Stimulated activated CD4-positive, alpha-beta T cell treated with anti-CD3 and anti-CD28 coated beads, Interleukin-12 subunit alpha, Interleukin-12 subunit beta, amount 100 ng/mL, for 48 hours (primary cell): ENCODE results near the gene SSB.
"Not testable (repeated sequence)": the region's sequence is repeated elsewhere in the genome, so short reads cannot be mapped to it uniquely, and the experiment has no call there.

ENCODE experiments used
- DNase-seq, 3 donors: peaks; one replicate each; pipeline ENCODE4 v3.0.0-alpha.2; 2020; ENCODE audit warnings: low read depth in 2 of 3, low spot score in 1 of 3

Gene SSB

DNA sequence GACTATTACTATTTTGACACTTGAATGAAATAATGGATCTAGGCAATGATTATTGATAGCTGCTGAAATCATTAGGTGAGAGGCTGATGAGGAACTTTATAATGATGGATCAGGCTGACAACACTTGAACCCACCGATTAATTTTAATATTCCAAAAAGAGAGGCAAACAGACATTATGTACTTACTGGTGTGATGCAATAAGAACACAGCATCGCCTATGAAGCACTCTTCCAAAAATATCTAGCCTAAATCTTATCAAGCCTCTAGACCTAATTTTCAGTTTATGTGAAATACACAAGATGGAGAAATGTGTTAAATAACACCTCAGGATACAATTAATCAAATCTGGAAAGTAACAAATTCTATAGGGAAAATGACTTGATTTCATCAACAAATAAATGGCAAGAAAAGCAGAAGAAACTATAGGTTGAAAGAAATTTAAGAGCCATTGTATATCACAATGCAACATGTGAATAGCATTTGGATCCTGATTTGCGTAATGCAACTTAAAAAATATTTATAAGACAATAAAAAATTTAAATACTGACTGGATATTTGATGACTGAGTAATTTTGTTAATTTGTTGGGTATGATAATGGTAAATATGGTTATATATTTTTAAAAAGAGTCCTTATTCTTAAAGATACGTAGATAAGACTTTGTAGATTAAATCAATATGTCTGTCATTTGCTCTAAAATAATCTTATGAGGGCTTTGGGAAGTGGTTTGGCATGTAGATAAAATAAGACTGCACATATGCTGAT, 17.2 kb upstream of the SSB start:
- no peak for DNase-seq

DNA sequence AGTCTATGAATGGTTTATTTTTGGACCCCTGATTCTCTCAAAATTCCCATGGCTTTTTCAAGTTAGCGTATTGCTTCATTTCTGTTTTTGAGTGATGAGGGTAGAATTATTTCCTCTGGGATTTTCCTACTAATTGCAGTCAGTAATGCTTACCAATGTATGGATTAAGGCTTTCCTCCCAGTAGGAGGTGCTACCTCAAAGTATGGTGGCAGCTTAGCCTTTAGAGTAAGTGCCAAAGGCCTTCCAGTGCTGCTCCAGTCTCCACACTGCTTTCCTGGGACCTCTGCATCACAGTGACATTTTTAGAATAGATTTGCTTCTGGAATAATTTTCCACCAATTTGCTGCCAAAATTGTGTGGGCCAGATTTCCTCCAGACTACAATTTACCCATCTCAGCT, 16.2 kb upstream of the SSB start:
- DNase-seq = no peak

DNA sequence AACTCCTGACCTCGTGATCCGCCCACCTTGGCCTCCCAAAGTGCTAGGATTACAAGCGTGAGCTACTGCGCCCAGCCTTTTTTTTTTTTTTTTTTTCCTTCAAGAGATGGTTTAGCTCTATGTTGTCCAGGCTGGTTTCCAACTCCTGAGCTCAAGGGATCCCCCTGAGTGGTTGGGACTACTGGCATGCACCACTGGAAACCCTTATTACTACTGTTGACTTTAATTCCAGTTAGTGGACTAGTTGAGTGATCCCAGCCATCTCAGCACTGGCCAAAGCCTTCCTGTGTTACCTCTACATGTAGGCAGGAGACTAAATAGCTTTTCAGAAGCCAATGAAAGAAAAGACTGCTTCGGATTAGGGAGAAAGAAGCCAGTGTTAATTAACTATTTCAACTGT, 8.1 kb upstream of the SSB start:
- DNase-seq = no peak

DNA sequence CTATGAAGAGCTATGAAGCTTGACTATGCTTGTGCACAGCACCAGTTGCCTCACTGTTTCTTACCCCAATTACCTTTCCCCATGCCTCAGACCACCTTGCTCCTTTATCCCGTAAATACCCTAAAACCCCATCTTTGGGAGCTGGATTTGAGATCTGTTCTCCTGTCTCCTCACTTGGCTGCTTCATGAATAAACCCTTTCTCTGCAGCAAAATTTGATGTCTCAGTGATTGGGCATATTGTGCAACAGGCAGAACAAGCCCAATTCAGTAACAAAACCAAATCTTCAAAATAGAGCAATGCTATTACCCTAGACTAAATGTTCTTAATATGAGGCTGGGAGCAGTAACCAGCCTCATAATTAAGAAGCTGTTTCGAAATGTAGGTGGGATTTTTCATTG, 3.5 kb upstream of the SSB start:
- no peak for DNase-seq

DNA sequence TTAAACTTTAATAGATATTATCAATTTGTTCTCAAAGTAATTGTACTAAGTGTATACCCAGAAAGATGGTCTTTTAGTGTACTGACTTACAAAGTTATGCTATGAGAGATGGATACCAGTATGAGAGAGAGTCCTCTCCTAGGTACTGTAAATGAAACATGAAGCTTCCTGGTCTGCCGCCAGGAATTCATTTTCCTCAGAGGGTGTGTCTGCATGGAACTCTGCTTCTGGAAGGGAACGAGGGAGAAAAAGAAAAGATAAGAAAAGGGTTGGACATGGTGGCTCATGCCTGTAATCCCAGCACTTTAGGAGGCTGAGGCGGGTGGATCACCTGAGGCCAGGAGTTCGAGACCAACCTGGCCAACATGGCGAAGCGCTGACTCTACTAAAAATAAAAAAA, 2.2 kb upstream of the SSB start:
- DNase-seq = no peak

DNA sequence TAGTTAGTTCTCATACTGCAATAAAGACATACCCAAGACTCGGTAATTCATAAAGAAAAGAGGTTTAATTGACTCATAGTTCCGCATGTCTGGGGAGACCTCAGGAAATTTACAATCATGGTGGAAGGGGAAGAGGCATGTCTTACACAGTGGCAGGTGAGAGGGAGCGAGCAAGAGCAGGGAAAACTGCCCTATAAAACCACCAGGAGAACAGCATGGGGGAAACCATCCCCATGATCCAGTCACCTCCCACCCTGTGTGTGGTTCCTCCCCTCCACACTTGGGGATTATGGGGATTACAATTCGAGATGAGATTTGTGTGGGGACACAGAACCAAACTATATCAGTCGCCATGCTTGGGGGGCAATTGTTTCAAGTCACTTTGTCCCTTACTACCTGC, 1.1 kb upstream of the SSB start:
- no peak for DNase-seq

DNA sequence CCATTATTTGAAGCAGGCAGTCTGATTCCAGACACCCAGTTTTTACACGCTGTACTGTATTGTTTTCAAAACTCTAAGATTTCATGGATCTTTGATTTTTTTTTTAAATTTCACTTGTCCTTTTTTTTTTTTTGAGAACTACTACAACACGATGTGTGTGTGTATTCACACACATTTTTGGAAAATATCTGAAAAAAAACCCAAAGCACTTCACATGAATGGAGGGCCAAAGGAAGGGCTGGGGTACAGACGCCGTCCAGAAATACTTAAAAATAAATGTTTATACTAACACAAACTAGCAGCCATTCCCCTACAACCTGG, 314 bp upstream of the SSB start:
- no peak for DNase-seq

DNA sequence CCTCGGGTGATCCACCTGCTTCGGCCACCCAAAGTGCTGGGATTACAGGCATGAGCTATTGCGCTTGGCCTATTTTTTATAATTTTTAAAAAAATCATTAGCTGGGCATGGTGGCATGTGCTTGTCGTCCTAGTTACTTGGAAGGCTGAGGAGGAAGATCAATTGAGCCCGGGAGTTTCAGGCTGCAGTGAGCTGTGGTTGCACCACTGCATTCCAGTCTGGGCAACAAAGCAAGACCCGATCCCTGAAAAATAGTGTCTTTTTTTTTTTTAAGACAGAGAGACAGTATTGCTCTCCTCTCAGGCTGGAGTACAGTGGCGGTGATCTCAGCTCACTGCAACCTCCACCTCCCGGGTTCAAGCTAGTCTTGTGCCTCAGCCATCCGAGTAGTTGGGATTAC, 4.8 kb downstream of the SSB start:
- DNase-seq = no peak

DNA sequence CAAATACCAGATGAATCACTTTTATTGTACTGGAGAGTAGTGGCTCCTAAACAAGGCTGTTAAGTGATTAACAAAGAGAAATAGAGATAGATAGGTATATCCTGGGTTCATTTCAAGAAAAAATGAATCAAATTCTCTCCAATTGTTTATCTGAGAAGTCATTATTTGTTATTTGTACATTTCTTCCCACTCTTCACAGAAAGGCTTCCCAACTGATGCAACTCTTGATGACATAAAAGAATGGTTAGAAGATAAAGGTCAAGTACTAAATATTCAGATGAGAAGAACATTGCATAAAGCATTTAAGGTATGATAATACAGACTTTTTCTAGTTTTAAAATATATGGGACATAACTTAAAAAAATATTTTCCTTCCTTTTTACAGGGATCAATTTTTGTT, 7.9 kb downstream of the SSB start:
- DNase-seq = no peak

DNA sequence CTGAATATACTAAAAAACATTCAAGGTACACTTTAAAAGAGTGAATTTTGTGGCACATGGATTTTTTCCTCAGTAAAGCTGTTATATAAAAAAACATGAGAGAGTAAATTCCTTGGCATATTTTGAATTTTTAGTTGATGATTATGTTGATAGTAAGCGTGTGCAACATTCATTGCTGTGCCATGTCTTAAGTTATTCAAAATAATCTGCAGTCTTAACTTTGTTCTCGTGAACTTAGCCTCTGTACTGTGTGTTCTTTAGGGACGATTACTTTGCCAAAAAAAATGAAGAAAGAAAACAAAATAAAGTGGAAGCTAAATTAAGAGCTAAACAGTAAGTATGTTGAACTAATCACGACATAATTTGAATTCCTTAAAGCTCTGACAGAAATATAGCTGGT, 9.6 kb downstream of the SSB start:
- no peak for DNase-seq

DNA sequence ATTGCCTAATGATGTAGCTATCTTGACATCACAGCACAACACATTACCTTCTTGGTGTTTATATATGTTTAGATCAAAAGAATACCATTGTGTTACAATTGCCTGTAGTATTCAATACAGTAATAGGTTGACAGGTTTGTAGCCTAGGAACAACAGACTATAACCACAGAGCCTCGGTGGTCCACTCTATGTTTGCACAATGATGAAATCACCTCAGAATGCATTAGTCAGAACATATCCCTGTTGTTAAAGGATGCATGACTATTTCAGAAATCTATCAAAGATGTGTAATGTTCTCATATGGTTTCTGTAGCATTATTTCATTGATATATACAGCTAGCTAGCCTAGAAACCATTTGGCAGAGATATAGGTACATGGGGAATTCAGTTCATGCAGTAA, 17.2 kb downstream of the SSB start:
- DNase-seq = no peak

DNA sequence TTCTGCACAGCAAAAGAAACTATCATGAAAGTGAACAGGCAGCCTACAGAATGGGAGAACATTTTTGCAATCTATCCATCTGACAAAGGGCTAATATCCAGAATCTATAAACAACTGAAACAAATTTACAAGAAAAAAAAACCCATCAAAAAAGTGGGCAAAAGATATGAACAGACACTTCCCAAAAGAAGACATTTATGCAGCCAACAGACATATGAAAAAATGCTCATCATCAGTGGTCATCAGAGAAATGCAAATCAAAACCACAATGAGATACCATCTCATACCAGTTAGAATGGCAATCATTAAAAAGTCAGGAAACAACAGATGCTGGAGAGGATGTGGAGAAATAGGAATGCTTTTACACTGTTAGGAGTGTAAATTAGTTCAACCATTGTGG, 18.3 kb downstream of the SSB start:
- DNase-seq = not testable (repeated sequence)

DNA sequence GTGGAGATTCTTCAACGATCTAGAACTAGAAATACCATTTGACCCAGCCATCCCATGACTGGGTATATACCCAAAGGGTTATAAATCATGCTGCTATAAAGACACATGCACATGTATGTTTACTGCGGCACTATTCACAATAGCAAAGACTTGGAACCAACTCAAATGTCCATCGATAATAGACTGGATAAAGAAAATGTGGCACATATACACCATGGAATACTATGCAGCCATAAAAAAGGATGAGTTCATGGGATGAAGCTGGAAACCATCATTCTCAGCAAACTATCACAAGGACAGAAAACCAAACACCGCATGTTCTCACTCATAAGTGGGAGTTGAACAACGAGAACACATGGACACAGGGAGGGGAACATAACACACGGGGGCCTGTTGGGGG, 18.7 kb downstream of the SSB start:
- not testable (repeated sequence) for DNase-seq

DNA sequence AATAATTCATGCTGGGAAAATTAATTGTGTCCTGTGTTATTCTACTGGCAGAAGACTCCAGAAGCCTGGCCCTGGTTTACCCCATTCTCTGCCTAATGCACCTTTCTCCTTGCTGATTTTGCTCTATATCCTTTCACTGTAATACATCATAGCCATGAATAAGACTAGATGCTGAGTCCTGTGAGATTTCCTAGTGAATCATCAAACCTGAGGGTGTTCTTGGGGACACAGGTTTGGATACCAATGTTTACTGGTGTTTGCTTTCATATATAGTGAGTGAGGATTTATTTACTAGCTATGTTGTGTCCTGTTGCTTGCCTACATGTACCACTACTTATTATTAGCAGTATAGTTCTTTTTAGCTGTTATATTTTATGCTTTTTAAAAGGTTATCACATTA, 19.6 kb downstream of the SSB start:
- DNase-seq = no peak

DNA sequence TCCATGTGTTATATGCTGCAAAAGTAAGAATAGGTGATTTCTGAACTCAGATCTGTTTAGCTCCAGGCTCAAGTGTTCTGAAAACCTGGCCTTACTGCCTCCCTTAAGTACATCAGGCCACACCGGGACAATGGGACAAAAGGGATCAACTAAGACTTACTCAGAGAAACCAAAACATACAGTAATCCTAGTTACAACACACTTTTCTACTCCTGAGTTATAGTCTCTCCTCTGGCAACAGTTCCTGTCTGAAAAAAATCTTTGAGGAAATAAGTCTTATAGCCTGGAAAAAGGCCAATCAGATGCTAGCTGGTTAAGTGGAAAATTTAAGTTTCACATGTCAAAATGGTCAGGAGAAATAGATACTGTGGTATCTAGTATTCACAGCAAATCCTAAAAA, 20.4 kb downstream of the SSB start:
- no peak for DNase-seq

DNA sequence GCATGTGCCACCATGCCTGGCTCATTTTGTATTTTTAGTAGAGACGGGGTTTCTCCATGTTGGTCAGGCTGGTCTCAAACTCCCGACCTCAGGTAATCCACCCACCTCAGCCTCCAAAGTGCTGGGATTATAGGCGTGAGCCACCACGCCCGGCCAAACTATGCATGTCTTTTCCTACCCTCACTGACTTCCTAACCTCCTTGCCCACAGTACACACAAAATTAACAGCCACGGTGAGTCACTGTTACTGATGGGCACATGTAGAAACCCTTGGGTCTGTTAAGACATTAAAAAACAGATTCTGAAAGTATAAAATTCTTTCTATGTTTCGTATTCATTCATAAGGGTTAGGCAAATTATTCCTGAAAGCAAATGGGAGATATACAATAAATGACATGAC, 21.4 kb downstream of the SSB start:
- DNase-seq = not testable (repeated sequence)

DNA sequence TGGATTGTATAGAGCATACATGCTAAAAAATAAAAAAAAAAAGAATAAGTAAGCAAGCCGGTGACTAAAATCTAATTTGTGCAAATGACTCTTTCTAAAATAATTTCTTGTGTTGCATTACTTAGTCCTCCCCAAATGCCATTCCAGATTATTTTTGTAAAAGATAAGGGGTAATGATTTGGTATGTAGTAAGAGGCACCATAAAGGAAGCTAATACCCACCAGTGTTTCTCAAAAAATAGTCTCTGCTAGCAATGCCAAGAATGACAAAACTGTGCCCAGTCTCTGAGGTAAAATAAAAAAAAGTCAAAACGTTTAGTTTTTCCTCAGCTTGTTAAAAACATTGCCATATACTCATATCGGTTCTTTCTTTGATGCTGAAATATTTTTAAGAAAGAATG, 23.4 kb downstream of the SSB start:
- DNase-seq = no peak

DNA sequence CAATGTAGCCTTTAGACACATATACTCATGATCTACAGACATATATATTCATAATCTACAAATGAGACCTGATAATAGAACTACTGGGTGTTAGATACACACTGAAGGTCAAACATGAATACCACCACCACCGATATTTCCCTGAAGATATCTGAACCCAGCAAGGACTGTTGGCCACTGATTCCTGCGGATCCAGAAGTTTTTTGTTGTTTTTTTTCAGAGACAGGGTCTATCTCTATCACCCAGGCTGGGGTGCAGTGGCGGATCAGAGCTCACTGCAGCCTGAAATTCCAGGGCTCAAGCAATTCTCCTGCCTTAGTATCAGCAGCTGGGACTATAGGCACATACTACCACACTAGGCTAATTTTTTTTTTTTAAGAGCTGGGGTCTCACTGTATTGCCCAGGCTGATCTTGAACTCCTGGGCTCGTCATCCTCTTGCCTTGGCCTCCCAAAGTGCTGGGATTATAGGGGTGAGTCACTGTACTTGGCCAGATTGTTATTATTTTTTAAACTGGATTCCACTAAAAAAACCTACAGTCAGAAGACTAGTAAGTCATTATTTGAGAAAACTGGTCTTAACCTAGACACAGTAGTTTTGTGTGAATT, 24.2 kb downstream of the SSB start:
- no peak for DNase-seq

DNA sequence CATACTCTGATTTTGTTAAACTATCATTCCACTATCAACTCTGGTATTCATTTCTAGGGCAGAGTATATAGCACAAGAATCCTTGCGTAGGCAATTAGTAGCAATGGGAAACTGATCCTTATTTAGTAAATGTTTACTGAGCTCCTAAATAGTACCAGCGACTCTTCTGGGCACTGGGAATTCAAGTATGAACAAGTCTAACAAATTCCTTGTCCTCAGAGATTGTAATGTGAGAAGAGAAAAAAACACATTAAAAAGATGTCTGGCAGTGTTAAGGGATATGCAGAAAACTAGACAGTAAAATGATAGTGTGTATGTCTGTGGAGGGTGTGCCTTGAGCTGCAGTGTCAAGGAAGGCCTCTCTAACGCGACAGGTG, 25.3 kb downstream of the SSB start:
- DNase-seq = no peak

DNA sequence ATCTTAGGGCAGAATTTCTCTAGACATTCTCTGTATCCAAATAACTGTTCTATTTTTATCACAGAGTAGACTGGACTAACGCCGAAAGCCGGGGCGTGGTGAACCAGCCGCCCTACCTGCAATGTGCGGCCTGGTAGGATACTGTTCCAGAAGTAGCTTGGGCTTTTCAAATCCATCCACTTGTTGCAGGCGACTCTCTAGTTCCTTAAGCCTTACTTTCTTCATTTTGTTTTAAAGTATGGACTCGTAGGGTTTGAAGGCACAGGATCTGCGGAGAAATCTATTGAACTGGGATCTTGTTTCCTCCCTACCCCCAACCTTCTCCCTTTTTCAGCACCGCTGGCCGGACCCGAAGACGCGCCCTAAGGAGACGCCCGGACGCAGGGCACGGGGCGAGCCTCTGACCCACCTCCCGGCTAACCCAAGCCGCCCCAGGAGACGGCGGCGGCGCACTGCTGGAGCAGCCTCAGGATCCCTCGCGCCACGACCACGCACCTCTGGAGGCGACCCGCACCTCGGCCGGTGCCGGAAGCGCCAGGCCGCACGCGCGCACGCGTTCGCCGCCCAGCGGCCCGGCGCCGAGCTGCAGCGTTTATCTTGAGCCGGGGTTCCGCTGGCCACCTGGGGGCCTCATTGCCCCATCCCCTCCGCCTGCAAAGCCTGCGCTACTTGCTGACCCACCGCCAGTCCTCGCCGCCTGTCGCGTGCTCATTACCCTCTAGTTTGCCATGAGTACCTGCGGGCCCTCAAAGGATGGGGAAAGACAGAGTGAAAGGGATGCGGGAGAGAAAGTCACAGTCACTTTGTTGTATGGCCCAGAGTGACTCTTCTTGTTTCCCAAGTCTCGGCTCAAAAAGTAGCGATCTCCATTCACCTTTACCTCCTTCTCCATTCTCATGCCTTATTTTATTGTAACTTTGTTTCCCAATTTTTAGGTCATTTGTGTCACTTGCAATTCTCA, 26.0 kb downstream of the SSB start, which contains the start of gene METTL5:
TSS of gene METTL5 (minus strand) at position 533 of the 961 bp plus-strand sequence. CDS start at position 225, 308 bp downstream.
- DNase-seq = peak; percentile 55 to 73 (median 69)

DNA sequence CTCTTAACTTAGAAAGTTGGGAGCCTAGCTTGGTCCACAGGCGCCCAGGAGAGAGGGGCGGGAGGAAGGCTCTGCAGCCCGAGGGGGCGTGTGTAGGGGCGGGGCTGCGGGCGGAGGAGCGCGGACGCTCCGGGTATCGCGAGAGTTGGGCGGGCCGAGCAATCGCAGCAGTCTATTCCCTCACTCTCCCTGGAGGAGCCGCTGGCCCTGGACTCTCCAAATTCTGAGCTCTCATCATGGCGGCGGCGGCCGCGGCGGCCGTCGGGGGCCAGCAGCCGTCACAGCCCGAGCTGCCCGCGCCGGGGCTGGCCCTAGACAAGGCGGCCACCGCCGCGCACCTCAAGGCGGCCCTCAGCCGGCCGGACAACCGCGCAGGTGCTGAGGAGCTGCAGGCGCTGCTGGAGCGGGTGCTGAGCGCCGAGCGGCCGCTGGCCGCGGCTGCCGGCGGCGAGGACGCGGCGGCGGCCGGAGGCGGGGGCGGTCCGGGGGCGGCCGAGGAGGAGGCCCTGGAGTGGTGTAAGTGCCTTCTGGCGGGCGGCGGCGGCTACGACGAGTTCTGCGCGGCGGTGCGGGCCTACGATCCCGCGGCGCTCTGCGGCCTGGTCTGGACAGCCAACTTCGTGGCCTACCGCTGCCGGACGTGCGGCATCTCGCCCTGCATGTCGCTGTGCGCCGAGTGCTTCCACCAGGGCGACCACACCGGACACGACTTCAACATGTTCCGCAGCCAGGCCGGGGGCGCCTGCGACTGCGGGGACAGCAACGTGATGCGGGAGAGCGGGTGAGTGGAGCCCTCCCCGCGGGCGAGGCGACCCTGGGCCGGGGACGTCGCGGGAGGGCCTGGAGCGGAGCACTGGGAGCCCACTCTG, 28.8 kb downstream of the SSB start, which contains the start of gene UBR3:
TSS of gene UBR3 (plus strand) at position 183 of the 869 bp plus-strand sequence. CDS start at position 237, 54 bp downstream.
- DNase-seq = peak; percentile 80 to 89 (median 86)
